H1 (cell line): Measurements from ENCODE around the gene LYAR. TPM values are rescaled to one million over a fixed set of nuclear protein-coding genes. Genes with fewer than 3 reads are reported as not detected.

Experiments used
- CTCF ChIA-PET: fragments of 300-600 bp; sonication (Branson Sonifier 250); formaldehyde crosslinking; loops from one replicate; lab custom pipeline; 2021; ENCODE audit not compliant: partially characterized antibody; lab: Charles Lee
- POLR2A ChIA-PET: fragments of 300-600 bp; sonication (Branson Sonifier 250); formaldehyde crosslinking; loops from one replicate; lab custom pipeline; 2021; ENCODE audit warnings: inconsistent platforms; ENCODE audit not compliant: partially characterized antibody; lab: Charles Lee
- DNase-seq, 2 experiments: peaks; one replicate each; pipeline versions ENCODE4 v3.0.0 to v3.0.0-alpha.2; 2010 to 2022; ENCODE audit warnings: low spot score in 2 of 2, low read depth in 1 of 2, mixed read lengths in 1 of 2
- FAIRE-seq: peaks from 2 replicates; lab custom pipeline; 2011; peaks lifted over from hg19 to GRCh38; lab: Jason Lieb, UNC
- H2AFZ ChIP-seq: 2 replicates; pipeline ENCODE4 v1.8.1; 2012; ENCODE audit warnings: low read length, inconsistent platforms
- H2AK5ac ChIP-seq: 2 replicates; pipeline ENCODE4 v1.6.1; 2013; ENCODE audit warnings: low read depth, low read length
- H2BK120ac ChIP-seq: replicated peaks from 2 replicates; pipeline ENCODE3; 2013; ENCODE audit warnings: low read depth, low read length, inconsistent platforms
- H2BK12ac ChIP-seq: 2 replicates; pipeline ENCODE4 v1.6.1; 2013; ENCODE audit warnings: low read depth, low read length
- H2BK15ac ChIP-seq: 2 replicates; pipeline ENCODE4 v1.6.1; 2013; ENCODE audit warnings: low read length
- H2BK20ac ChIP-seq: 2 replicates; pipeline ENCODE4 v1.6.1; 2013; ENCODE audit warnings: low read length
- H2BK5ac ChIP-seq: 2 replicates; pipeline ENCODE4 v1.6.1; 2013; ENCODE audit warnings: low read depth, low read length
- H3K14ac ChIP-seq: 2 replicates; pipeline ENCODE4 v1.6.1; 2013; ENCODE audit warnings: inconsistent platforms; ENCODE audit not compliant: insufficient read length
- H3K18ac ChIP-seq: 2 replicates; pipeline ENCODE4 v1.6.1; 2013; ENCODE audit warnings: low read length; ENCODE audit errors: extremely low read depth
- H3K23ac ChIP-seq: 2 replicates; pipeline ENCODE4 v1.6.1; 2013; ENCODE audit warnings: inconsistent platforms; ENCODE audit not compliant: insufficient read length
- H3K23me2 ChIP-seq: 2 replicates; pipeline ENCODE4 v1.6.1; 2013; ENCODE audit warnings: low read depth, low read length
- H3K27ac ChIP-seq: 2 replicates; pipeline ENCODE4 v1.6.1; 2011; ENCODE audit warnings: low read depth, low read length, inconsistent platforms
- H3K27me3 ChIP-seq, 4 experiments: replicated peaks in 1 of 4; 1 replicate in 1 of 4; 2 replicates in 3 of 4; pipeline versions ENCODE4 v1.6.1 to v1.8.1; 2011 to 2013; ENCODE audit warnings: low read length in 3 of 4, mild to moderate bottlenecking in 3 of 4, inconsistent platforms in 2 of 4, mixed read lengths in 2 of 4, moderate library complexity in 1 of 4; ENCODE audit not compliant: control insufficient read depth in 3 of 4, insufficient read depth in 3 of 4; ENCODE audit errors: extremely low read depth in 1 of 4
- H3K36me3 ChIP-seq, 4 experiments: 2 replicates each; pipeline versions ENCODE4 v1.6.1 to v1.8.1; 2011 to 2013; ENCODE audit warnings: mild to moderate bottlenecking in 4 of 4, low read length in 3 of 4, moderate library complexity in 2 of 4, control low read depth in 1 of 4, inconsistent platforms in 1 of 4; ENCODE audit not compliant: insufficient read depth in 4 of 4, control insufficient read depth in 2 of 4
- H3K4ac ChIP-seq: replicated peaks from 2 replicates; pipeline ENCODE3; 2013; ENCODE audit warnings: low read length, low read depth, mixed read lengths, inconsistent platforms; ENCODE audit not compliant: insufficient read length
- H3K4me1 ChIP-seq, 4 experiments: replicated peaks in 1 of 4; 1 replicate in 1 of 4; 2 replicates in 3 of 4; pipeline versions ENCODE4 v1.6.1 to v1.8.1; 2011 to 2013; ENCODE audit warnings: low read length in 3 of 4, inconsistent platforms in 2 of 4, mixed read lengths in 1 of 4; ENCODE audit not compliant: insufficient read depth in 4 of 4, control insufficient read depth in 3 of 4
- H3K4me2 ChIP-seq, 2 experiments: 2 replicates each; pipeline versions ENCODE4 v1.6.1 to v1.8.1; 2011 to 2013; ENCODE audit warnings: low read depth in 2 of 2, low read length in 2 of 2, control low read depth in 1 of 2, inconsistent platforms in 1 of 2, mild to moderate bottlenecking in 1 of 2; ENCODE audit not compliant: insufficient read depth in 1 of 2
- H3K4me3 ChIP-seq, 4 experiments: fragments of 200-600, 300-600 bp in 1 of 4; sonication (generic), shearing (Covaris generic), sonication (Bioruptor Twin) in 1 of 4; 2 replicates each; pipeline versions ENCODE4 v1.5.1 to v1.8.1; 2011 to 2016; ENCODE audit warnings: low read length in 4 of 4, low read depth in 3 of 4, control low read depth in 2 of 4, inconsistent platforms in 2 of 4, mild to moderate bottlenecking in 2 of 4, mixed read lengths in 1 of 4, moderate library complexity in 1 of 4; ENCODE audit not compliant: insufficient read depth in 2 of 4; ENCODE audit errors: extremely low read depth in 1 of 4
- H3K56ac ChIP-seq: replicated peaks from 2 replicates; pipeline ENCODE3; 2013; ENCODE audit warnings: low read depth, mild to moderate bottlenecking, mixed read lengths, low read length, inconsistent platforms; ENCODE audit not compliant: insufficient read length
- H3K79me1 ChIP-seq: 2 replicates; pipeline ENCODE4 v1.6.1; 2013; ENCODE audit warnings: low read depth, low read length, control low read depth
- H3K79me2 ChIP-seq, 2 experiments: 2 replicates each; pipeline versions ENCODE4 v1.6.1 to v1.8.1; 2012 to 2013; ENCODE audit warnings: low read length in 2 of 2, mild to moderate bottlenecking in 2 of 2, inconsistent platforms in 1 of 2; ENCODE audit not compliant: insufficient read depth in 2 of 2, control insufficient read depth in 1 of 2
- H3K9ac ChIP-seq, 4 experiments: replicated peaks in 1 of 4; 1 replicate in 1 of 4; 2 replicates in 3 of 4; pipeline versions ENCODE4 v1.6.1 to v1.8.1; 2011 to 2013; ENCODE audit warnings: low read depth in 3 of 4, low read length in 3 of 4, control low read depth in 2 of 4, mild to moderate bottlenecking in 2 of 4, moderate library complexity in 2 of 4, inconsistent platforms in 1 of 4; ENCODE audit errors: extremely low read depth in 1 of 4
- H3K9me3 ChIP-seq, 2 experiments: 2 replicates each; pipeline versions ENCODE4 v1.6.1 to v1.8.1; 2012 to 2013; ENCODE audit warnings: mild to moderate bottlenecking in 2 of 2, moderate library complexity in 2 of 2, control low read depth in 1 of 2, inconsistent platforms in 1 of 2, low read depth in 1 of 2, low read length in 1 of 2, mixed read lengths in 1 of 2; ENCODE audit not compliant: insufficient read depth in 2 of 2
- H4K20me1 ChIP-seq, 2 experiments: replicated peaks in 1 of 2; 2 replicates each; pipeline versions ENCODE3 to v1.8.1; 2011 to 2013; ENCODE audit warnings: inconsistent platforms in 2 of 2, low read length in 2 of 2, mild to moderate bottlenecking in 1 of 2; ENCODE audit not compliant: insufficient read depth in 2 of 2, control insufficient read depth in 1 of 2
- H4K5ac ChIP-seq: 2 replicates; pipeline ENCODE4 v1.6.1; 2013; ENCODE audit warnings: low read length, low read depth, mixed read lengths, inconsistent platforms; ENCODE audit not compliant: insufficient read length
- H4K8ac ChIP-seq: 2 replicates; pipeline ENCODE4 v1.8.0; 2013; ENCODE audit warnings: mild to moderate bottlenecking, moderate library complexity, low read length, inconsistent platforms; ENCODE audit not compliant: insufficient read depth; ENCODE audit errors: extremely low read depth
- H4K91ac ChIP-seq: replicated peaks from 2 replicates; pipeline ENCODE3; 2013; ENCODE audit warnings: low read length, mixed read lengths, inconsistent platforms; ENCODE audit not compliant: insufficient read length
- BCL11A ChIP-seq, 2 experiments: IDR thresholded peaks; one replicate each; pipeline ENCODE4 v1.6.1; 2011; ENCODE audit warnings: low read depth in 2 of 2, low read length in 2 of 2, mild to moderate bottlenecking in 2 of 2
- CREB1 ChIP-seq: IDR thresholded peaks from 2 replicates; pipeline ENCODE4 v1.6.1; 2012; ENCODE audit warnings: inconsistent platforms
- HDAC6 ChIP-seq: IDR thresholded peaks from one replicate; pipeline ENCODE4 v1.7.1; 2012; ENCODE audit warnings: low read depth, mild to moderate bottlenecking, inconsistent platforms, low read length, moderate library complexity
- KDM5A ChIP-seq: fragments of 200-600 bp; IDR thresholded peaks from 2 replicates; pipeline ENCODE4 v1.7.1; 2012; ENCODE audit warnings: mild to moderate bottlenecking, low read length, inconsistent platforms, mixed read lengths
- POLR2AphosphoS5 ChIP-seq: IDR thresholded peaks from 2 replicates; pipeline ENCODE4 v1.6.1; 2011; ENCODE audit warnings: low read depth, low read length
- POU5F1 ChIP-seq: IDR thresholded peaks from 2 replicates; pipeline ENCODE4 v1.6.1; 2011; ENCODE audit warnings: low read depth, mild to moderate bottlenecking, low read length, moderate library complexity
- RFX5 ChIP-seq: IDR thresholded peaks from 2 replicates; pipeline ENCODE4 v1.6.1; 2011; ENCODE audit warnings: low read depth, low read length, improper control_type of control experiment, borderline replicate concordance
- TAF7 ChIP-seq: optimal IDR thresholded peaks from 2 replicates; pipeline ENCODE3; 2011; ENCODE audit warnings: low read depth, mild to moderate bottlenecking, inconsistent platforms, low read length, moderate library complexity, borderline replicate concordance
- WGBS, 2 experiments: shearing (Covaris generic) in 1 of 2; methylation state at CpG; one replicate each; pipeline versions ENCODE4 v1.1.6 to v1.1.7; 2013 to 2015; ENCODE audit warnings: low lambda C conversion rate in 2 of 2, mixed read lengths in 2 of 2, inconsistent platforms in 1 of 2, low coverage in 1 of 2, missing lambda C conversion rate in 1 of 2; ENCODE audit not compliant: insufficient replicate concordance in 2 of 2, insufficient coverage in 1 of 2, insufficient read length in 1 of 2; ENCODE audit errors: extremely low coverage in 1 of 2, missing lambda C conversion rate in 1 of 2; 5-methylcytosine and 5-hydroxymethylcytosine counted together
- polyA plus RNA-seq, 7 experiments: library from polyadenylated mRNA; depleted of rRNA in 3 of 7; stranded (reverse) in 5 of 7; unstranded in 2 of 7; fragments of >200 nt in 5 of 7; fragments of 200-250 nt in 2 of 7; gene quantifications; 1 replicate in 5 of 7; 2 replicates in 1 of 7; 4 replicates in 1 of 7; pipeline versions ENCODE4 v1.2.1 to v1.2.3, GENCODE V29; 2011 to 2013; ENCODE audit warnings: missing spikeins in 2 of 7, mixed read lengths in 2 of 7
- total RNA-seq: library from RNA; stranded (reverse); fragmentation: NEBNext Ultra II Directional; extraction: Animal tissue kit (Norgen Biotek cat#: 25700); gene quantifications from 2 replicates; pipeline ENCODE4 v1.2.1, GENCODE V29; 2021

LYAR gene
- total and polyA plus RNA-seq, 2 of the 8 experiments (the other 6 are each of a cell fraction or from before 2014, with no cell fraction given), result 6.5 to 46.9 TPM

- Histone ChIP-seq H3K23ac (no peak overlapping the region), H3K27me3 (peaks cover 0 to 6% (median 0%) of the 10 kb centered on the region in 4 experiments; a peak in 1 of 7 replicates), H2BK5ac (no peak overlapping the region), H3K4me3 (no peak overlapping the region), H3K79me1 (no peaks in the 10 kb centered on the region), H2AK5ac (no peak overlapping the region), H3K14ac (no peak overlapping the region), H4K5ac (no peak overlapping the region), H3K9me3 (no peaks in the 10 kb centered on the region), H2BK12ac (no peak overlapping the region), H3K56ac (no peak overlapping the region), H3K9ac (no peak overlapping the region), H2AFZ (no peak overlapping the region), H4K8ac (no peak overlapping the region), H3K4me1 (no peaks in the 10 kb centered on the region), H3K79me2 (no peaks in the 10 kb centered on the region), H3K4me2 (no peak overlapping the region), H3K27ac (no peak overlapping the region), H3K36me3 (no peaks in the 10 kb centered on the region), H2BK15ac (no peak overlapping the region), H3K4ac (no peak overlapping the region), H2BK20ac (no peak overlapping the region), H2BK120ac (no peak overlapping the region), H3K23me2 (no peaks in the 10 kb centered on the region), H3K18ac (no peak overlapping the region), H4K91ac (no peak overlapping the region), H4K20me1 (no peaks in the 10 kb centered on the region)
- ChIA-PET CTCF (interaction anchor here (1.0 to 2.0 kb wide), 4 partner anchors 20 to 130 kb away, joined by 3 to 6 read pairs (median 4); no protein-coding TSS in a partner anchor), POLR2A (no interaction called here)
- WGBS, 2 experiments, result 84% methylated on average over 6 of the region's 6 CpGs; no CpG with 5 or more reads in 1 of the 2 experiments
- DNase-seq, result no peak
- FAIRE-seq, result no peak
- TF ChIP-seq POU5F1 (no peak), BCL11A (IDR thresholded peaks at IDR 0.05; ENCODE audit: low read depth in 2 of 2, low read length in 2 of 2) (no peak), TAF7 (no peak), POLR2AphosphoS5 (no peak), RFX5 (no peak), CREB1 (no peak), KDM5A (no peak), HDAC6 (no peak)
These were observed 35.3 kb downstream of the LYAR start for GRCh38 chr4:4254666-4255065.
